Spleen (tissue), 11 donors: ENCODE results near the gene PCP2. TPM values are rescaled to one million over a fixed set of nuclear protein-coding genes. Genes with fewer than 3 reads are reported as not detected.

Source experiments
- DNase-seq: peaks from one replicate; pipeline ENCODE4 v3.0.0-alpha.2; 2020
- H3K27ac ChIP-seq, 8 donors: fragments of 200-600 bp; sonication (generic) in 7 of 8; 1 replicate in 4 of 8; 2 replicates in 4 of 8; pipeline versions ENCODE4 v1.5.0 to v1.8.0; 2016 to 2021; ENCODE audit warnings: inconsistent platforms in 4 of 8, mild to moderate bottlenecking in 4 of 8, moderate library complexity in 1 of 8
- H3K27me3 ChIP-seq, 7 donors: fragments of 200-600 bp; sonication (generic) in 6 of 7; replicated peaks in 1 of 7; 1 replicate in 4 of 7; 2 replicates in 3 of 7; pipeline versions ENCODE4 v1.5.0 to v1.8.0; 2016 to 2021; ENCODE audit warnings: inconsistent platforms in 3 of 7, mild to moderate bottlenecking in 1 of 7
- H3K36me3 ChIP-seq, 6 donors: fragments of 200-600 bp; sonication (generic) in 5 of 6; 1 replicate in 4 of 6; 2 replicates in 2 of 6; pipeline versions ENCODE4 v1.5.0 to v1.8.0; 2016 to 2021; ENCODE audit warnings: inconsistent platforms in 2 of 6
- H3K4me1 ChIP-seq, 6 donors: fragments of 200-600 bp; sonication (generic) in 5 of 6; 1 replicate in 3 of 6; 2 replicates in 3 of 6; pipeline versions ENCODE4 v1.5.0 to v1.8.0; 2016 to 2021; ENCODE audit warnings: inconsistent platforms in 3 of 6
- H3K4me3 ChIP-seq, 8 donors: fragments of 200-600 bp; sonication (generic) in 7 of 8; 1 replicate in 4 of 8; 2 replicates in 4 of 8; pipeline versions ENCODE4 v1.5.0 to v1.8.0; 2016 to 2021; ENCODE audit warnings: inconsistent platforms in 4 of 8, mild to moderate bottlenecking in 4 of 8, moderate library complexity in 2 of 8
- H3K9me3 ChIP-seq, 8 donors: fragments of 200-600 bp; sonication (generic) in 7 of 8; 1 replicate in 4 of 8; 2 replicates in 4 of 8; pipeline versions ENCODE4 v1.5.0 to v1.8.0; 2016 to 2021; ENCODE audit warnings: inconsistent platforms in 4 of 8
- POLR2A ChIP-seq, 3 donors: fragments of 450-650 bp; IDR thresholded peaks; one replicate each; pipeline ENCODE4 v1.5.1; 2017; ENCODE audit warnings: antibody characterized with exemption in 3 of 3, mild to moderate bottlenecking in 1 of 3
- POLR2AphosphoS5 ChIP-seq, 3 donors: sonication (generic); formaldehyde crosslinking; IDR thresholded peaks; one replicate each; pipeline ENCODE4 v1.5.1; 2017; ENCODE audit warnings: antibody characterized with exemption in 3 of 3
- WGBS, 5 donors: extraction: QIAGEN DNeasy Blood & Tissue Kit in 3 of 5; methylation state at CpG; one replicate each; pipeline versions ENCODE4 v1.1.5 to v1.1.7; 2013 to 2018; 5-methylcytosine and 5-hydroxymethylcytosine counted together
- intact Hi-C: fragments of 100-400 bp; cut with DNase I; formaldehyde crosslinking; loops from one replicate; pipeline ENCODE4 v1.15.0; 2023; ENCODE audit warnings: low total_unique reads
- polyA plus RNA-seq, 3 donors: library from polyadenylated mRNA; stranded (reverse); fragments of 200-250 nt; gene quantifications; one replicate each; pipeline ENCODE4 v1.2.1, GENCODE V29; 2013
- total RNA-seq, 7 donors: library from RNA; depleted of rRNA in 3 of 7; stranded (reverse); fragments of >200 nt in 3 of 7; fragmentation: NEBNext Ultra II Directional in 4 of 7; extraction: Animal tissue kit (Norgen Biotek cat#: 25700) in 4 of 7; gene quantifications; one replicate each; pipeline versions ENCODE4 v1.1.0 to v1.2.1, GENCODE V29; 2016 to 2021
- TF ChIP-seq, protein P1 (sequence below), 11 experiments: fragments of 200-600 bp in 7 of 11; fragments of 450-650 bp in 4 of 11; sonication (generic) in 4 of 11; IDR thresholded peaks in 8 of 11; conservative IDR thresholded peaks in 3 of 11; 1 replicate in 7 of 11; 2 replicates in 4 of 11; pipeline versions ENCODE4 v1.4.0 to v1.8.0; 2016 to 2021; ENCODE audit warnings: antibody characterized with exemption in 11 of 11, inconsistent platforms in 4 of 11, mild to moderate bottlenecking in 1 of 11
- donor health status: healthy with polysubstance abuse.
- donor health status: DM: no; HTN: no; CAD: no; lungs with moderate emphysema.
- donor health status: DM: no; HTN: no; CAD: no.
- donor health status: Bipolar disorder and iron deficiency.
- donor health status: healthy.
- donor health status: DM: no; HTN: no; CAD: no.
- donor health status: DM: yes; HTN: yes; CAD: no.

The PCP2 gene
- total and polyA plus RNA-seq, 10 donors = 1.5 to 5.9 (median 2.5) TPM; not detected in 1

DNA sequence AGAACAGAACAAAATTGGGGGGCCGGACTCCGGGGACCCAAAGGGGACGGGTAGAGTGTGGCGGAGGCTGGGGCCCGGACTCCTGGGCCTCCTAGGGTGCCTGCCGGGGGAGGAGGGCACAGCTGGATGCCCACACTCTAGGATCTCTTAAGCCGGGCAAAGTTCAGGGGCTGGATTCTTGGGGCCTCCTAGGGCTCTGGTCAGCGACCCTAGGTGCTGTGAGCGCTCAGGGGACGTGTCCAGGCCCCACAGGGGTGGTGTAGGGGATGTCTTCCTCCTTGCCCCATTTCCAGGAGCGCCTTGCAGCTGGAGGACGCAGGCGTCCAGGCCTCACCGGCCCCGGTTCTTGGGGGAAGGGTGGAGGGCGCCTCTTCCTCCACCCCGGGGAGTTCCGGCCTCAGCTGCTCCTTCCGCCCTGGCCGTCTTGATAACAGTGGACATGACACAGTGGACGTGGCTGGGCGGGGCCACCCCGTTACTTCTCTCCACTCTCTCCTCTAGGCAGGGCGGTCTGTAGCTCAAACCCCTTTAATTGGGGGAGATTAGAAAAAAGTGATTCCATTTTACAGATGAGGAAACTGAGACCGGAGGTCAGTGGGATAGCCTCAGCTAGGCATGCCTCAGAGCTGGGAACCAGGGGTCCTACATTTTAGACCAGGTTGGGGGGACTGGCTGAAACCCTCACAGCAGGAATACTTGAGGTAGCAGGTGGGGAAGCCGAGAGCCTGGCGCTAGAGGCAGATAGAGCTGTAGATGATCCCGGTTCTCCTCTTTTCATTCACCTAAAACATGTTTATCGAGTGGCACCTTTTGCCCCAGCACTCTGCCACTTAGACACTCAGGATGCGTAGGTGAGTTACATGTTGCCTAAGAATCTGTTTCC is 4.1 kb upstream of the PCP2 start:
- Histone ChIP-seq H3K4me1 (peaks cover 6 to 56% (median 35%) of the 10 kb centered on the region in 6 donors), H3K27ac (peak overlapping the region; percentile 86 to 96 (median 94)), H3K4me3 (peak overlapping the region; percentile 58 to 87 (median 66)), H3K36me3 (peaks cover 0 to 48% (median 13%) of the 10 kb centered on the region in 6 donors), H3K9me3 (no peaks in the 10 kb centered on the region), H3K27me3 (peaks cover 0 to 14% (median 0%) of the 10 kb centered on the region in 7 donors)
- TF ChIP-seq POLR2AphosphoS5 (IDR thresholded peaks at IDR 0.05) (peak in 2 of 3 donors; percentile 22 to 50), POLR2A (IDR thresholded peaks at IDR 0.05) (no peak)
- TF ChIP-seq, protein P1, sequence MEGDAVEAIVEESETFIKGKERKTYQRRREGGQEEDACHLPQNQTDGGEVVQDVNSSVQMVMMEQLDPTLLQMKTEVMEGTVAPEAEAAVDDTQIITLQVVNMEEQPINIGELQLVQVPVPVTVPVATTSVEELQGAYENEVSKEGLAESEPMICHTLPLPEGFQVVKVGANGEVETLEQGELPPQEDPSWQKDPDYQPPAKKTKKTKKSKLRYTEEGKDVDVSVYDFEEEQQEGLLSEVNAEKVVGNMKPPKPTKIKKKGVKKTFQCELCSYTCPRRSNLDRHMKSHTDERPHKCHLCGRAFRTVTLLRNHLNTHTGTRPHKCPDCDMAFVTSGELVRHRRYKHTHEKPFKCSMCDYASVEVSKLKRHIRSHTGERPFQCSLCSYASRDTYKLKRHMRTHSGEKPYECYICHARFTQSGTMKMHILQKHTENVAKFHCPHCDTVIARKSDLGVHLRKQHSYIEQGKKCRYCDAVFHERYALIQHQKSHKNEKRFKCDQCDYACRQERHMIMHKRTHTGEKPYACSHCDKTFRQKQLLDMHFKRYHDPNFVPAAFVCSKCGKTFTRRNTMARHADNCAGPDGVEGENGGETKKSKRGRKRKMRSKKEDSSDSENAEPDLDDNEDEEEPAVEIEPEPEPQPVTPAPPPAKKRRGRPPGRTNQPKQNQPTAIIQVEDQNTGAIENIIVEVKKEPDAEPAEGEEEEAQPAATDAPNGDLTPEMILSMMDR (IDR thresholded peaks at IDR 0.05 in 8 of 11, conservative IDR thresholded peaks at IDR 0.05 in 3 of 11) = no peak
- WGBS, 5 donors = 28 to 52% (median 32%) methylated on average over 18 to 30 of the region's 30 CpGs
- DNase-seq = peak; percentile 93
- intact Hi-C loops = no loop called here

DNA sequence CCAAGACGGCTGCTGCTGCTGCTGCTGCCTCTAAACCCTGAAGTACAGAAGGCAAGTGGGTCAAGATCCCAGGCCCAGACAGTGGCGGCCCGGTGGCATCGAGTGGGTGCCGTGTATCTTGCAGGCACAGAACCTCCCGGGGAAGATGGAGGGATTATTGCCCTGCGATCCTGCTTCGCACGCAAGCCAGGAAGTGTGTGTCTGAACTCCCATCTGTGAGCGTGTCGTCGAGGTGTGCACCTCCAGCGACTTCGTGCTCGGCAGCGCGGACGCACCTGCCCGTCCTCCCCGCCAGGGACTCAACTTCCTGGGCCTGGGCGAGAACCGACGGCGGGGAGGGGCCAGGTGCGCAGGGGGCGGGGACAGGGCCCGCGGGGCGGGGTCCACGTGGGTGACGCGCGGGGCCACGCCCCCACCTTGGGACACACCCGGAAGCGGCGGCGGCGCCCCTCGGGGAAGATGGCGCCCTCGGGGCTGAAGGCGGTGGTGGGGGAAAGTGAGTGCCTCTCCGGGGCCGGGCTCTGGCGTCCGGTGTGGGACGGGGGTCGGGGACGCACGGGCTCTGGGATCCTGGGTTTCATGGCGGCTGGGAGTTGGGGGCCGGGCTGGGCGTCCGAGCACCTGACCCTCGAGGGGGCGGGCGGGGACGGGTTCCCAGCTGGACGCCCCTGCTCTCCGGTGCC is 3.3 kb upstream of the PCP2 start, which contains the start of gene STXBP2:
Gene STXBP2, plus strand, starts transcription at position 420 of the 683 bp plus-strand sequence. Its CDS starts 40 bp downstream, at position 460.
- Histone ChIP-seq H3K36me3 (peaks cover 0 to 48% (median 13%) of the 10 kb centered on the region in 6 donors), H3K9me3 (no peaks in the 10 kb centered on the region), H3K27ac (peak within 1 kb of the TSS; percentile 86 to 96 (median 94)), H3K4me3 (peak within 1 kb of the TSS; percentile 58 to 87 (median 66)), H3K4me1 (peaks cover 6 to 62% (median 37%) of the 10 kb centered on the region in 6 donors), H3K27me3 (peaks cover 0 to 14% (median 0%) of the 10 kb centered on the region in 7 donors)
- TF ChIP-seq POLR2A (IDR thresholded peaks at IDR 0.05) (peak in 2 of 3 donors; percentile 31 to 59), POLR2AphosphoS5 (IDR thresholded peaks at IDR 0.05) (peak; percentile 90 to 96 (median 95))
- TF ChIP-seq, protein P1 (IDR thresholded peaks at IDR 0.05 in 8 of 11, conservative IDR thresholded peaks at IDR 0.05 in 3 of 11) = peak in 10 of 11 experiments; percentile 31 to 73 (median 60)
- intact Hi-C loops = no loop called here
- DNase-seq = peak; percentile 97
- WGBS, 5 donors = 4 to 5% (median 5%) methylated on average over 26 to 61 of the region's 61 CpGs

DNA sequence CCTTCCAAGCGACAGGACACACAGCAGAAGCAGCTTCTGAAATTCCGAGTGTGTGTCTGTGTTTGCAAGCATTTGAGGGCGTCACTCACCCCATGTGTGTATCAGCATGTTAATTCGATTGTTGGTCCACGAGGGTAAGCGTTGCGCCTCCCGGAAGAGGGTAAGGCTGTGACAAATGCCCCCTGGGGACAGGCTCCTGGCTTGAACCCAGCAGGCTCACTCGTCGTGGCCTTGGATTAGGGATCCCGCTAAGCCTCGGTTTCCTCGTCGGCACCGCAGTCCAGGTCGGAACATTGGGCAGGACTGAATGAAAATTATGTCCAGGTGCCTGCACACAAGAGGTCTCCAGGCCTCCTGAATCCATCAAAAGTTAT is 2.8 kb upstream of the PCP2 start:
- no peak for DNase-seq
- peak overlapping the region; percentile 86 to 96 (median 94) for H3K27ac ChIP-seq
- H3K27me3 ChIP-seq = peaks cover 0 to 14% (median 0%) of the 10 kb centered on the region in 7 donors
- peak overlapping the region; percentile 58 to 87 (median 66) for H3K4me3 ChIP-seq
- peaks cover 0 to 48% (median 12%) of the 10 kb centered on the region in 6 donors for H3K36me3 ChIP-seq
- WGBS, 5 donors = 65 to 77% (median 76%) methylated on average over 15 to 16 of the region's 16 CpGs
- H3K9me3 ChIP-seq = no peaks in the 10 kb centered on the region
- peaks cover 6 to 67% (median 39%) of the 10 kb centered on the region in 6 donors for H3K4me1 ChIP-seq
- TF ChIP-seq POLR2A (IDR thresholded peaks at IDR 0.05) (no peak), POLR2AphosphoS5 (IDR thresholded peaks at IDR 0.05) (no peak)
- TF ChIP-seq, protein P1 (IDR thresholded peaks at IDR 0.05 in 8 of 11, conservative IDR thresholded peaks at IDR 0.05 in 3 of 11) = no peak
- intact Hi-C loops = no loop called here
